Activated T-cell treated with anti-CD3 and anti-CD28 coated beads, Interleukin-2, amount 50 U/mL, for 4 hours (primary cell): ENCODE results near the gene PCBP3. TPM values are rescaled to one million over a fixed set of nuclear protein-coding genes. Genes with fewer than 3 reads are reported as not detected.
A peak's percentile ranks its signal among the peaks of the same experiment; 100 is the strongest.

Experiments used
- ATAC-seq, 2 donors: fragments of 200-7000 bp; cut with Tn5 transposase; one replicate each; pipeline ENCODE4 v1.10.0; 2021
- DNase-seq: peaks from one replicate; pipeline ENCODE4 v3.0.0-alpha.2; 2020
- H3K27me3 Mint-ChIP-seq: one replicate; pipeline ENCODE4 v1.8.0; 2021; ENCODE audit warnings: low read depth, mixed read lengths
- H3K36me3 Mint-ChIP-seq: one replicate; pipeline ENCODE4 v1.8.0; 2022; ENCODE audit warnings: mixed read lengths; ENCODE audit not compliant: insufficient read depth
- H3K4me1 Mint-ChIP-seq: one replicate; pipeline ENCODE4 v1.8.0; 2021; ENCODE audit warnings: low read depth, mixed read lengths
- H3K4me3 Mint-ChIP-seq: one replicate; pipeline ENCODE4 v1.8.0; 2021; ENCODE audit warnings: mild to moderate bottlenecking, moderate library complexity, mixed read lengths
- H3K9me3 Mint-ChIP-seq: one replicate; pipeline ENCODE4 v1.8.0; 2021; ENCODE audit warnings: mixed read lengths
- total RNA-seq, 3 donors: library from RNA; stranded (reverse); gene quantifications; one replicate each; pipeline ENCODE4 v1.2.1, GENCODE V29; 2021

The PCBP3 gene
- total RNA-seq, 3 donors from 2014 or later: 2.7 to 5.7 (median 4.8) TPM

GRCh38 chr21:45887120-45887611 is 243.6 kb downstream of the PCBP3 start:
- DNase-seq (no peak), ATAC-seq (no peak)
- H3K27me3 Mint-ChIP-seq: peaks cover 2% of the 10 kb centered on the region
- H3K36me3 Mint-ChIP-seq: no peaks in the 10 kb centered on the region
- peak overlapping the region; percentile 17 for H3K4me3 Mint-ChIP-seq
- no peaks in the 10 kb centered on the region for H3K9me3 Mint-ChIP-seq
- peaks cover 87% of the 10 kb centered on the region for H3K4me1 Mint-ChIP-seq

- no peak overlapping the region for H3K4me3 Mint-ChIP-seq
- peaks cover 89% of the 10 kb centered on the region for H3K4me1 Mint-ChIP-seq
- H3K36me3 Mint-ChIP-seq: no peaks in the 10 kb centered on the region
- no peaks in the 10 kb centered on the region for H3K9me3 Mint-ChIP-seq
- no peak for ATAC-seq
- DNase-seq: no peak
- H3K27me3 Mint-ChIP-seq: peaks cover 2% of the 10 kb centered on the region
Measured at GRCh38 chr21:45887788-45888187, 244.3 kb downstream of the PCBP3 start.

- ATAC-seq (peak in 1 of 2 donors; percentile 22), DNase-seq (no peak)
- H3K9me3 Mint-ChIP-seq: no peaks in the 10 kb centered on the region
- H3K4me1 Mint-ChIP-seq: peaks cover 88% of the 10 kb centered on the region
- H3K27me3 Mint-ChIP-seq: peaks cover 2% of the 10 kb centered on the region
- no peak overlapping the region for H3K4me3 Mint-ChIP-seq
- no peaks in the 10 kb centered on the region for H3K36me3 Mint-ChIP-seq
Measured at GRCh38 chr21:45888386-45889009, 245.0 kb downstream of the PCBP3 start.

GRCh38 chr21:45889256-45889655 is 245.7 kb downstream of the PCBP3 start:
- H3K4me1 Mint-ChIP-seq: peaks cover 88% of the 10 kb centered on the region
- H3K36me3 Mint-ChIP-seq: no peaks in the 10 kb centered on the region
- peaks cover 2% of the 10 kb centered on the region for H3K27me3 Mint-ChIP-seq
- no peak overlapping the region for H3K4me3 Mint-ChIP-seq
- no peaks in the 10 kb centered on the region for H3K9me3 Mint-ChIP-seq
- no peak for DNase-seq
- ATAC-seq: no peak

GRCh38 chr21:45889961-45890360 is 246.4 kb downstream of the PCBP3 start:
- DNase-seq (no peak), ATAC-seq (no peak)
- Mint-ChIP-seq H3K4me1 (peaks cover 86% of the 10 kb centered on the region), H3K36me3 (no peaks in the 10 kb centered on the region), H3K4me3 (no peak overlapping the region), H3K9me3 (no peaks in the 10 kb centered on the region), H3K27me3 (peaks cover 2% of the 10 kb centered on the region)

- Mint-ChIP-seq H3K4me3 (peak overlapping the region; percentile 56), H3K4me1 (peaks cover 70% of the 10 kb centered on the region), H3K27me3 (peaks cover 2% of the 10 kb centered on the region), H3K36me3 (no peaks in the 10 kb centered on the region), H3K9me3 (no peaks in the 10 kb centered on the region)
- peak; percentile 9 to 14 for ATAC-seq
- no peak for DNase-seq
Measured at GRCh38 chr21:45891388-45892155, 248.0 kb downstream of the PCBP3 start.

GRCh38 chr21:45892156-45892915 is 248.8 kb downstream of the PCBP3 start:
- no peaks in the 10 kb centered on the region for H3K36me3 Mint-ChIP-seq
- peak; percentile 53 to 61 for ATAC-seq
- no peaks in the 10 kb centered on the region for H3K9me3 Mint-ChIP-seq
- peaks cover 2% of the 10 kb centered on the region for H3K27me3 Mint-ChIP-seq
- no peak for DNase-seq
- H3K4me3 Mint-ChIP-seq: peak overlapping the region; percentile 56
- peaks cover 62% of the 10 kb centered on the region for H3K4me1 Mint-ChIP-seq

GRCh38 chr21:45892916-45893739 is 249.6 kb downstream of the PCBP3 start:
- Mint-ChIP-seq H3K9me3 (no peaks in the 10 kb centered on the region), H3K36me3 (no peaks in the 10 kb centered on the region), H3K4me3 (no peak overlapping the region), H3K4me1 (peaks cover 55% of the 10 kb centered on the region), H3K27me3 (peaks cover 2% of the 10 kb centered on the region)
- ATAC-seq: no peak
- DNase-seq: no peak

- DNase-seq (no peak), ATAC-seq (no peak)
- Mint-ChIP-seq H3K4me1 (peaks cover 48% of the 10 kb centered on the region), H3K27me3 (peaks cover 2% of the 10 kb centered on the region), H3K36me3 (no peaks in the 10 kb centered on the region), H3K4me3 (no peak overlapping the region), H3K9me3 (no peaks in the 10 kb centered on the region)
Measured at GRCh38 chr21:45893740-45894449, 250.4 kb downstream of the PCBP3 start.

- H3K4me3 Mint-ChIP-seq: no peak overlapping the region
- peaks cover 2% of the 10 kb centered on the region for H3K27me3 Mint-ChIP-seq
- peaks cover 42% of the 10 kb centered on the region for H3K4me1 Mint-ChIP-seq
- no peaks in the 10 kb centered on the region for H3K36me3 Mint-ChIP-seq
- DNase-seq: no peak
- no peaks in the 10 kb centered on the region for H3K9me3 Mint-ChIP-seq
- ATAC-seq: no peak
Measured at GRCh38 chr21:45894450-45894825, 250.9 kb downstream of the PCBP3 start.

- DNase-seq: no peak
- Mint-ChIP-seq H3K36me3 (no peaks in the 10 kb centered on the region), H3K4me1 (peaks cover 35% of the 10 kb centered on the region), H3K4me3 (no peak overlapping the region), H3K27me3 (peaks cover 2% of the 10 kb centered on the region), H3K9me3 (no peaks in the 10 kb centered on the region)
- ATAC-seq: no peak
Measured at GRCh38 chr21:45894906-45895777, 251.6 kb downstream of the PCBP3 start.

GRCh38 chr21:45895778-45896370 is 252.3 kb downstream of the PCBP3 start:
- peaks cover 28% of the 10 kb centered on the region for H3K4me1 Mint-ChIP-seq
- peaks cover under 1% of the 10 kb centered on the region for H3K27me3 Mint-ChIP-seq
- H3K9me3 Mint-ChIP-seq: no peaks in the 10 kb centered on the region
- H3K36me3 Mint-ChIP-seq: no peaks in the 10 kb centered on the region
- DNase-seq (no peak), ATAC-seq (no peak)
- no peak overlapping the region for H3K4me3 Mint-ChIP-seq
